Spleen (tissue), 13 donors: ENCODE data around the gene KCTD10. TPM values are rescaled to one million over a fixed set of nuclear protein-coding genes. Genes with fewer than 3 reads are reported as not detected.

ENCODE experiments used
- DNase-seq: peaks from one replicate; pipeline ENCODE4 v3.0.0-alpha.2; 2020
- H3K27ac ChIP-seq, 8 donors: fragments of 200-600 bp; sonication (generic) in 7 of 8; 1 replicate in 4 of 8; 2 replicates in 4 of 8; pipeline versions ENCODE4 v1.5.0 to v1.8.0; 2016 to 2021; ENCODE audit warnings: inconsistent platforms in 4 of 8, mild to moderate bottlenecking in 4 of 8, moderate library complexity in 1 of 8
- H3K27me3 ChIP-seq, 7 donors: fragments of 200-600 bp; sonication (generic) in 6 of 7; replicated peaks in 1 of 7; 1 replicate in 4 of 7; 2 replicates in 3 of 7; pipeline versions ENCODE4 v1.5.0 to v1.8.0; 2016 to 2021; ENCODE audit warnings: inconsistent platforms in 3 of 7, mild to moderate bottlenecking in 1 of 7
- H3K36me3 ChIP-seq, 6 donors: fragments of 200-600 bp; sonication (generic) in 5 of 6; 1 replicate in 4 of 6; 2 replicates in 2 of 6; pipeline versions ENCODE4 v1.5.0 to v1.8.0; 2016 to 2021; ENCODE audit warnings: inconsistent platforms in 2 of 6
- H3K4me1 ChIP-seq, 6 donors: fragments of 200-600 bp; sonication (generic) in 5 of 6; 1 replicate in 3 of 6; 2 replicates in 3 of 6; pipeline versions ENCODE4 v1.5.0 to v1.8.0; 2016 to 2021; ENCODE audit warnings: inconsistent platforms in 3 of 6
- H3K4me3 ChIP-seq, 8 donors: fragments of 200-600 bp; sonication (generic) in 7 of 8; 1 replicate in 4 of 8; 2 replicates in 4 of 8; pipeline versions ENCODE4 v1.5.0 to v1.8.0; 2016 to 2021; ENCODE audit warnings: inconsistent platforms in 4 of 8, mild to moderate bottlenecking in 4 of 8, moderate library complexity in 2 of 8
- H3K9me3 ChIP-seq, 8 donors: fragments of 200-600 bp; sonication (generic) in 7 of 8; 1 replicate in 4 of 8; 2 replicates in 4 of 8; pipeline versions ENCODE4 v1.5.0 to v1.8.0; 2016 to 2021; ENCODE audit warnings: inconsistent platforms in 4 of 8
- POLR2A ChIP-seq, 3 donors: fragments of 450-650 bp; IDR thresholded peaks; one replicate each; pipeline ENCODE4 v1.5.1; 2017; ENCODE audit warnings: antibody characterized with exemption in 3 of 3, mild to moderate bottlenecking in 1 of 3
- POLR2AphosphoS5 ChIP-seq, 3 donors: sonication (generic); formaldehyde crosslinking; IDR thresholded peaks; one replicate each; pipeline ENCODE4 v1.5.1; 2017; ENCODE audit warnings: antibody characterized with exemption in 3 of 3
- WGBS, 5 donors: extraction: QIAGEN DNeasy Blood & Tissue Kit in 3 of 5; methylation state at CpG; one replicate each; pipeline versions ENCODE4 v1.1.5 to v1.1.7; 2013 to 2018; 5-methylcytosine and 5-hydroxymethylcytosine counted together
- intact Hi-C: fragments of 100-400 bp; cut with DNase I; formaldehyde crosslinking; loops from one replicate; pipeline ENCODE4 v1.15.0; 2023; ENCODE audit warnings: low total_unique reads
- long read RNA-seq, 2 donors: transcript quantifications; one replicate each; lab custom pipeline, GENCODE V29; 2026
- polyA plus RNA-seq, 3 donors: library from polyadenylated mRNA; stranded (reverse); fragments of 200-250 nt; gene quantifications; one replicate each; pipeline ENCODE4 v1.2.1, GENCODE V29; 2013
- total RNA-seq, 7 donors: library from RNA; depleted of rRNA in 3 of 7; stranded (reverse); fragments of >200 nt in 3 of 7; fragmentation: NEBNext Ultra II Directional in 4 of 7; extraction: Animal tissue kit (Norgen Biotek cat#: 25700) in 4 of 7; gene quantifications; one replicate each; pipeline versions ENCODE4 v1.1.0 to v1.2.1, GENCODE V29; 2016 to 2021
- TF ChIP-seq, protein P1 (sequence below), 11 experiments: fragments of 200-600 bp in 7 of 11; fragments of 450-650 bp in 4 of 11; sonication (generic) in 4 of 11; IDR thresholded peaks in 8 of 11; conservative IDR thresholded peaks in 3 of 11; 1 replicate in 7 of 11; 2 replicates in 4 of 11; pipeline versions ENCODE4 v1.4.0 to v1.8.0; 2016 to 2021; ENCODE audit warnings: antibody characterized with exemption in 11 of 11, inconsistent platforms in 4 of 11, mild to moderate bottlenecking in 1 of 11
- donor health status: healthy with polysubstance abuse.
- donor health status: DM: no; HTN: no; CAD: no; lungs with moderate emphysema.
- donor health status: DM: no; HTN: no; CAD: no.
- donor health status: Bipolar disorder and iron deficiency.
- donor health status: healthy.
- donor health status: DM: no; HTN: no; CAD: no.
- donor health status: DM: yes; HTN: yes; CAD: no.

Gene KCTD10
- total RNA-seq = 10 to 100 TPM; 43.4 to 72.5 (median 49.9) TPM
- polyA plus RNA-seq = 10 to 100 TPM; 10.4 to 20.6 (median 11.7) TPM
- long read RNA-seq, donor 1, full-length matches to known transcripts = 9 of 9 reads
- long read RNA-seq, donor 1, partial matches to known transcripts = 0 of 9 reads
- long read RNA-seq, donor 1, other reads (novel, unspliced or antisense) = 0 of 9 reads
- long read RNA-seq, donor 2, full-length matches to known transcripts = 12 of 12 reads
- long read RNA-seq, donor 2, partial matches to known transcripts = 0 of 12 reads
- long read RNA-seq, donor 2, other reads (novel, unspliced or antisense) = 0 of 12 reads

DNA sequence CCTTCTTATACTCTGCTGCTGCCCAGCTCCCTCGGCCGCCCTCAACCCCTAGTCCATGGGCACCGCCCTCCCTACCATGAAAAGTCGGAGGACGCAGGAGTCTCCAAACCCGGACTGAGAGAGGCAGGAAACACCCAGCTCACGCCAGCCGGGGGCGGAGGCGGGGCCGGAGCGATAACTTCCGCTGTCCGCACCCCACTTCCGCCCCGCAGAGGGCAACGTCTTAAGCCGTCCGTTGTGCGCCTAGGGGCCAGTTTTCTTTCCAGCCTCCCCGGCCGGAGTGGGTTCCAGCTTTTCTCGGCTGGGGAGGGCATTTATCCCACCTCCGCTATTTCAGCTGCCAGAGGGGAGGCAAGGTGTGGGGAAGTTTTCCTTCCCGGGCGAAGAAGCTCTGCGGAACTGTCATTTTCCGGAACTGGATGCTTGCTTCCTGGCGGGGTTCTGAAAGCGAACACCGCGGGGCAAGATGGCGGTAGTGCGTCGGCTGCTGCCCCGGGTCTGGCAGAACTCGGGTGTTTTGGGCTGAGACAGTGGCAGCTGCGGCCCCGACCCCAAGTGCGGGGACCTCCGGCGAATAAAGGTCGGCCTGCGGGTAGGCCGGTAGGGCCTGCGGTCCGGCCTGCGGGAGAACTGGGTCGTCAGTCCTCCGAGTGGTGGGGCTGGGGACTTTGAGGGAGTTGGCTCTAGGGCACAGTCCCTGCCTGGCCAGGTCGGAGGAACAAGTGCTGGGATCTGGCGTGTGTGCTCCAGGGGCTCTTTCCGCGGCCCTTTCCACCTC is at the start of gene KCTD10, which contains the start of gene UBE3B:
TSS of gene KCTD10 (minus strand) at position 116 of the 778 bp plus-strand sequence. CDS start at position 78, 38 bp downstream.
TSS of gene UBE3B (plus strand) at position 450 of the 778 bp plus-strand sequence. CDS start 5,918 bp downstream, outside the sequence.
- peak; percentile 95 for DNase-seq
- Histone ChIP-seq H3K9me3 (no peaks in the 10 kb centered on the region), H3K27me3 (no peaks in the 10 kb centered on the region), H3K4me3 (peak within 1 kb of the TSS; percentile 81 to 99 (median 94)), H3K36me3 (peaks cover 0 to 20% (median 0%) of the 10 kb centered on the region in 6 donors), H3K4me1 (peaks cover 34 to 84% (median 61%) of the 10 kb centered on the region in 6 donors), H3K27ac (peak within 1 kb of the TSS; percentile 94 to 99 (median 98))
- 0 to 1% (median 0%) methylated on average over 29 to 54 of the region's 54 CpGs for WGBS, 5 donors
- intact Hi-C loops = no loop called here
- TF ChIP-seq POLR2AphosphoS5 (IDR thresholded peaks at IDR 0.05) (peak; percentile 87 to 91 (median 87)), POLR2A (IDR thresholded peaks at IDR 0.05) (peak in 2 of 3 donors; percentile 21 to 36)
- TF ChIP-seq, protein P1, sequence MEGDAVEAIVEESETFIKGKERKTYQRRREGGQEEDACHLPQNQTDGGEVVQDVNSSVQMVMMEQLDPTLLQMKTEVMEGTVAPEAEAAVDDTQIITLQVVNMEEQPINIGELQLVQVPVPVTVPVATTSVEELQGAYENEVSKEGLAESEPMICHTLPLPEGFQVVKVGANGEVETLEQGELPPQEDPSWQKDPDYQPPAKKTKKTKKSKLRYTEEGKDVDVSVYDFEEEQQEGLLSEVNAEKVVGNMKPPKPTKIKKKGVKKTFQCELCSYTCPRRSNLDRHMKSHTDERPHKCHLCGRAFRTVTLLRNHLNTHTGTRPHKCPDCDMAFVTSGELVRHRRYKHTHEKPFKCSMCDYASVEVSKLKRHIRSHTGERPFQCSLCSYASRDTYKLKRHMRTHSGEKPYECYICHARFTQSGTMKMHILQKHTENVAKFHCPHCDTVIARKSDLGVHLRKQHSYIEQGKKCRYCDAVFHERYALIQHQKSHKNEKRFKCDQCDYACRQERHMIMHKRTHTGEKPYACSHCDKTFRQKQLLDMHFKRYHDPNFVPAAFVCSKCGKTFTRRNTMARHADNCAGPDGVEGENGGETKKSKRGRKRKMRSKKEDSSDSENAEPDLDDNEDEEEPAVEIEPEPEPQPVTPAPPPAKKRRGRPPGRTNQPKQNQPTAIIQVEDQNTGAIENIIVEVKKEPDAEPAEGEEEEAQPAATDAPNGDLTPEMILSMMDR (IDR thresholded peaks at IDR 0.05 in 8 of 11, conservative IDR thresholded peaks at IDR 0.05 in 3 of 11) = peak in 6 of 11 experiments; percentile 10 to 37 (median 24)

DNA sequence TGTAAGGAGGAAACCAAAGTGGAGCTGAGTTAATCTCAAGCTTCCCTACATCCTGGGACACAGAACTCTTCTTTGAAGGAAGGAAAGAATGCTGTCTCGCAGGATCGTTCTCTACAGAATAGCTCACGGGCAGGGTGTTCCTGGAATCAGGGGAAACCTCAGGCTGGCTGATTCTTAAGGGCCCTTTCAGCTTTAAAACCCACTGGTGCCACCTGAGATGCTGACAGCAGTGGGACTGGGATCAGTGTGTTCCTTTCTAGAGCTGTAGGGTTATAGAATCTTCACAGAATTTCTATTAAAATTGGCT is 48.1 kb upstream of the KCTD10 start:
- DNase-seq = no peak
- Histone ChIP-seq H3K27ac (no peak overlapping the region), H3K9me3 (no peaks in the 10 kb centered on the region), H3K36me3 (peaks cover 4 to 100% (median 91%) of the 10 kb centered on the region in 6 donors), H3K4me1 (no peaks in the 10 kb centered on the region), H3K27me3 (no peaks in the 10 kb centered on the region), H3K4me3 (no peak overlapping the region)
- TF ChIP-seq, protein P1 (IDR thresholded peaks at IDR 0.05 in 8 of 11, conservative IDR thresholded peaks at IDR 0.05 in 3 of 11) = no peak
- TF ChIP-seq POLR2AphosphoS5 (IDR thresholded peaks at IDR 0.05) (no peak), POLR2A (IDR thresholded peaks at IDR 0.05) (no peak)
- WGBS, 5 donors = 74 to 99% (median 98%) methylated on average over 3 of the region's 3 CpGs
- intact Hi-C loops = no loop called here

DNA sequence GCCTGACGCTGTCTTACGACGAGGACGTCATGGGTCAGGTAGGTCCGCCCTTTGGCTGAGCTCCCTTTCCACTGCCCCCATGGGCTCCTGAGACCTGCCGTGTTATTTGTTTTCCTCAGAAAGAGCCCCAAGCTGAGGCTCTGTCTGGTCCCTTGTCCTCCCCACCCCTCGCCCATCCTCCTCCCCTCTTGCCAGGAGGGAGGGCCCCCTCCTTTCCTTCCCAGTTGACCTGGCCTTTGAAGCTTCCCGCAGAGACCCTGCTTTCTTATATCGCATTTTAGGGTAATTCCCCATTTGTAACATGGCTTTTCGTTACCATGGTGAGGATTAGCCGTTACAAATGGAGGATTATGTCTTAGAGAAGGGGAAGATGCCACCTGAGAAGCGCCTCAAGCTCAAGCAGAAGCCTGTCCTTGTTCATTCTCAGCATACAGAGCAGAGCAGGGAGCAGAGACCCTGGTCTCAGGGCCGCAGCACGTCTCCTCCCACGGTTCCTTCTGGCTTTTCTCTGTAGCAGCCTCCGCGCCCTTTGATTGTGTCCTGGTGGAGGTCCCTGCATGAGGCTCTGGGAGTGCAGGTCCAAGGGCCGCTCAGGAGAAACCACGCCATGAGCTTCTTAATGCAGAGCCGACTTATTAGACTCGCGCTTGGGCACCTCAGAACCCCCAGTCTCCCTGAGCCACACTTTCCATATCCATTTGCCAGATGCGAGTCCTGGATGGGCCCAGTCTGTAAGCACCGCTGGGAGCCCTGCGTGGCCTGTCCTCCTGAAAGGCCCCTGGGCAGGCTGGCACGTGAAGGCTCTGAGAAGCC is 47.6 kb upstream of the KCTD10 start:
- no peak for DNase-seq
- 89 to 95% (median 93%) methylated on average over 25 to 26 of the region's 26 CpGs for WGBS, 5 donors
- intact Hi-C loops = no loop called here
- Histone ChIP-seq H3K27ac (no peak overlapping the region), H3K4me1 (no peaks in the 10 kb centered on the region), H3K27me3 (no peaks in the 10 kb centered on the region), H3K36me3 (peaks cover 4 to 100% (median 89%) of the 10 kb centered on the region in 6 donors), H3K4me3 (no peak overlapping the region), H3K9me3 (no peaks in the 10 kb centered on the region)
- TF ChIP-seq POLR2A (IDR thresholded peaks at IDR 0.05) (no peak), POLR2AphosphoS5 (IDR thresholded peaks at IDR 0.05) (no peak)
- TF ChIP-seq, protein P1 (IDR thresholded peaks at IDR 0.05 in 8 of 11, conservative IDR thresholded peaks at IDR 0.05 in 3 of 11) = no peak
